NCI-H187 treated with DMSO at 0.1 percent for 48 hours (cell line): ENCODE results near the gene ALX3.
"Not testable (repeated sequence)": the region's sequence is repeated elsewhere in the genome, so short reads cannot be mapped to it uniquely, and the experiment has no call there.

Experiments used
- DNase-seq: peaks from one replicate; lab custom pipeline; 2025; lab: John Stamatoyannopoulos, UW

ALX3 gene

DNA sequence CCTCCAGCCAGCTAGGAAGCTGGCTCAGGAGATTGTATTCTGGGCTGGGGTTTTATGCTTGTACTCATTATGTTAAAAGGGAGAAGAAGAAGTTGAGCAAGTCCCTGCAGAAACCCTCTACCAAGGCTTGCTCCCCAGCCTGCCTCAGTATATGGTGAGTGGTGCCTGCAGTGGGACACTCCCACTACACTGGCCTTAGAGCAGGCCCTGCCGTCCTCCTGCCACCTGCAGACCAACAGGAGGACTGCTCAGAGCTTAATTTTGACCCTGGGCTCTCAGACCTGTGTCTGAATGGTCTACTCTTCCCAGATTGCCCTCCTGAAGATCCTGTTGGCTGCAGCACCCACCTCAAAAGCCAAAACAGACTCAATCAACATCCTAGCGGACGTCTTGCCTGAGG is 23.0 kb downstream of the ALX3 start:
- DNase-seq, result no peak

DNA sequence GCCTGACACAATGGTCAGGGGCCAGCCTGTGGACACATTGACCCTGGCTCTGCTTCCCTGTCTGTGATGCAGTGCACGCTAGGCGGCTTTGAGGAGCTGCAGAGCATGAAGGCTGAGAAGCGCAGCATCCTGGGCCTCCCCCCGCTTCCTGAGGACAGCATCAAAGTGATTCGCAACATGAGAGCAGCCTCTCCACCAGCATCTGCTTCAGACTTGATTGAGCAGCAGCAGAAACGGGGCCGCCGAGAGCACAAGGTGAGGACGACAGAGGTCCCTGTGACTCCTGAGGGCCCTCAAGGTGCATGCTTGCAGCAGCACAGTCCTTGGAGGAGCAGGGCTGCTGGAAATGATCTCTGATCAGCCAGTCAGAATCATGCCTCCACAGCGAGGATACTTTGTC is 27.5 kb downstream of the ALX3 start:
- DNase-seq, result no peak

DNA sequence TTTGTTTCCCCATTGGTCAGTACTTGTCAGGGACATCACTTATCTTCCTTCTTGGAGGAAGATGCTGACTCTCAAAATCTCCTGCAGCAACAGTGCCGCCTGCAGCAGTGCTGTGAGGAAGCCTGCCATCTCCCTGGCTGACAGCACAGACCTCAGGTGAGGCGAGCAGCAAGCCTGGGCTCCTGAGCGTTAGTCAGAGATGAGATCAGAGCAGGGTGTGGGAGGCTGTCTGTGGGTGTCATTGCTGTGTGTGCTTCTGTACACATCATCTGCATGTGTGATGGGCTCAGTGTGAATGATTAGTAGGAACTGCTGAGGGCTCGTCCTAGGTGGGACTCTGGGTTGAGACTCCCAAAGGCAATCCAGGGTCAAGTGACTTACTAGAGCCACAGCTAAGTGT is 29.9 kb downstream of the ALX3 start:
- DNase-seq, result no peak

DNA sequence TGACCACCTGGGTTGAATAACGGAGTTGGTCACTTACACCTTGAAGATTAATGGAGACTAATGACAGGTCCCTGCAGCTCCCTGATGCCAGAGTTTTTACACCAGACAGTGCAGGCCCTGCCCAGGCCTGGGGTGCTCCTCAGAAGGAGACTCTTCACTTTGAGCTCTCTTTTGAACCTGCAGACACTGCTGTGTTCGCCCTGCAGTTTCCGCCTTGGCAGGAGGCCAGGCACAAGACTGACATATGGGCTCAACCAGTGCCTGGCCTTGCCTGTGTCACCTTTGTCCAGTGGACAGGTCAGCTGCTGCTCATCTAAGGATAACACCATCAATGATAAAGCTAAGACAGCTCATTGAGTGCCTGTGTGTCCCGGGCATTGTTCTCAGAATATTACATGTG is 30.8 kb downstream of the ALX3 start:
- no peak for DNase-seq

DNA sequence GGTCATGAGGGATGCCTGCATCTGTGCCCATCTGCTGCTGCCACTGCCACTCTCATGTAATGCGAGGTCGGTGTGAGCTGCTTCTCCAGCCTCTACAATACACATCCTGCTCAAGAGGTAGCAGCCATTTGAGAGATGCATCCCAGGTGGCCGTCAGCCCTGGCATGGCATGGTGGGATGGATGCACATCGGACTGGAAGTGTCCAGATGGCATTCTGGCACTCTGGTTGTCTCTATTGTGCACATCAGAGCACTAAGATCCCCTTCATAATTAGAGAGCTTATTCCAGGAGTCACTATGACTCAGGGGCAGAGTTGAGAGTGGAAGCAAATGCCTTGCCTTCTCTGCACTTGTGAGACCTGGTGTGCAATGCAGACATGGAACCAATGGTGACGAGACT is 32.2 kb downstream of the ALX3 start:
- DNase-seq, result no peak

DNA sequence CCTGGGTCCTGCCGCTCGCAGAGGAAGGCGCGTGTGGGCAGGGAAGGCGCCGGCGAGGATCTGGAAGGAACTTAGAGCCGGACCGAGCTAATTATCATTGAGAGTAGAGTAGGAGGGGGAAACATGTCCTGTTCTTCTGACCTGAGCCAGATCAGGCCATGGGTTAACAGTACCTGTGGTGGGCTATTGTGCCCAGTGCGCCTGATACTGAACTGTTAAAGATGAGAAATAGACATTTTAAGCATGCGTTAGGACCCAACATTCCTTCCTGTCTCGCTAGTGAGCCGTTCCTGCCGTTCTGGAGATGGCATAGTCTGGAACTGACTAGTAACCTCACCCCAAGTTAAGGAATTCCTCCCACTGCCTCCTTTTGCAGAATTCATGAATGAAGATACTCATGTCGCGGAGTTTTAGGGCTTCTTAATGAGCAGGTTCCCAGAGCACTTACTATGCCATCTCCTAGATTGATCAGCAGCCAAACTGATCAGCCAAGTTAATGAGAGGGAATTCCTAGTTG is 35.2 kb downstream of the ALX3 start:
- DNase-seq, result no peak

DNA sequence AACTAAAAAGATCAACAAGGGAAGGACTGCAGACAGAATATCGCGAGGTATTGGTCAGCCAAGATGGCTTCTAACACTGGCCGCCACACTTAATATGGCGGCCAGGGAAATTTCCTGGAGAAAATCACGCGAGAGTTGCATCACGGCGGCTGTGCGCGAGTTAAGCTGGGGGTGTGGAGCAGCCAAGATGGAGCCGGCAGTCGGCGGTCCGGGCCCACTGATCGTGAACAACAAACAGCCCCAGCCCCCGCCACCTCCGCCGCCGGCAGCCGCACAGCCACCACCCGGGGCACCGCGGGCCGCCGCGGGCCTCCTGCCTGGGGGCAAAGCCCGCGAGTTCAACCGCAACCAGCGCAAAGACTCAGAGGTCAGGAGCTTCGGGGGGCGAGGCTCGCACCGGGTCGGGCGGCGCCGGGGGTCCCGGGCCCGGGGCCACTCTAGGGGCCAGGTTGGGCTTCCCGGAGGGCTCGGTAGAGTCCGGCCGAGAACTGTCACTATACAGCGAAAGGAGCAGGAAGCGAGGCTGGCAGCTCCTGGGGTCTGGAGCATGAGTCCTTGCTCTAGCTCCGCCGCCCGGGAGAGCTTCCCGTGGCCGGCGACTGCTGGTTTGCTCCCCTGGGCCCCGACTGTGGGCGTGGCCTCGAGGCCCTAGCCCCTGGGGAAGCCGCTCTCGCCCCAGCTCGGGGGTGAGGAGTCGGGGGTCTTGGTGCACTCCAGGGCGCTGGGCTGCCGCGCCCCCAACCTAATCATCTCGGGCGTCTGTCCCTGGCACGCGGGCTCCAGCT is 35.8 kb downstream of the ALX3 start, which contains the start of gene STRIP1:
STRIP1 (plus strand) TSS at position 174 of the 785 bp plus-strand sequence; CDS start at position 188, 14 bp downstream.
- DNase-seq, result peak; percentile 88

- no peak for DNase-seq
Measured at GRCh38 chr1:110034040-110034450, 36.4 kb downstream of the ALX3 start.

GRCh38 chr1:110033421-110033820 is 37.1 kb downstream of the ALX3 start:
- DNase-seq, result no peak

DNA sequence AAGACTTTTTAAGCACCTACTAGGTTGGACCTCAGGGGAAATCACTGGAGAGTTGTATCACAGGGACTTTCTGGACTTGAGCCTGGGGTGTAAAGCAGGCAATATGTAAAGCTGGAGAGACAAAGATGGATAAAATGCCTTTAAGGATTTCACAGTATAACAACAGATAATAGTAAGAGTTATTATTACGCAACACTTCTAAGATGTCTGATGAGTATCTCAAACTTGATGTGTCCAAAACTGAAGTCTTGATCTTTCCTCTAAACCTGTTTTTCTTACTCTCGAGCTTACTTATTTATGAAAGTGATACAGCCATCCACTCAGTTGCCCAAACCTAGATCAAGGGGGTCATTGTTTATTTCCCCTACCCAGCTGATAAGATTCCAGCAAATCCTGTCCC is 38.1 kb downstream of the ALX3 start:
- DNase-seq, result no peak

DNA sequence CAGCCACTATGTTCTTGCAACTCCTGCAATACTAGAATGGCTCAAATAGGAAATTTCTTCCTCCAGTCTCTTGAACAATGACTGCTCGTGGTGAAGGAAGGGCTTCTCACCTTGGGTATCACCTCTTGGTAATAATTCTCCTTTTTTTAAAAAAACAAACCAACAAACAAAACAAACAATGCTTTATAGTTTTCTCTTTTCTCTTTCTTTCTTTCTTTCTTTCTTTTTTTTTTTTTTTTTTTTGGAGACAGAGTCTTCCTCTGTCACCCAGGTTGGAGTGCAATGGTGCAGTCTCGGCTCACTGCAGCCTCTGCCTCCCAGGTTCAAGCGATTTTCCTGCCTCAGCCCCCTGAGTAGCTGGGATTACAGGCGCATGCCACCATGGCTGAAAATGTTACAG is 39.8 kb downstream of the ALX3 start:
- DNase-seq, result not testable (repeated sequence)

GRCh38 chr1:110024613-110025012 is 45.9 kb downstream of the ALX3 start:
- no peak for DNase-seq

- DNase-seq, result no peak
Measured at GRCh38 chr1:110021285-110021684, 49.2 kb downstream of the ALX3 start.

GRCh38 chr1:110019770-110020169 is 50.7 kb downstream of the ALX3 start:
- no peak for DNase-seq

- no peak for DNase-seq
Measured at GRCh38 chr1:110018396-110018795, 52.1 kb downstream of the ALX3 start.

GRCh38 chr1:110017792-110018191 is 52.7 kb downstream of the ALX3 start:
- DNase-seq, result no peak

GRCh38 chr1:110012100-110012780 is 58.2 kb downstream of the ALX3 start:
- no peak for DNase-seq

DNA sequence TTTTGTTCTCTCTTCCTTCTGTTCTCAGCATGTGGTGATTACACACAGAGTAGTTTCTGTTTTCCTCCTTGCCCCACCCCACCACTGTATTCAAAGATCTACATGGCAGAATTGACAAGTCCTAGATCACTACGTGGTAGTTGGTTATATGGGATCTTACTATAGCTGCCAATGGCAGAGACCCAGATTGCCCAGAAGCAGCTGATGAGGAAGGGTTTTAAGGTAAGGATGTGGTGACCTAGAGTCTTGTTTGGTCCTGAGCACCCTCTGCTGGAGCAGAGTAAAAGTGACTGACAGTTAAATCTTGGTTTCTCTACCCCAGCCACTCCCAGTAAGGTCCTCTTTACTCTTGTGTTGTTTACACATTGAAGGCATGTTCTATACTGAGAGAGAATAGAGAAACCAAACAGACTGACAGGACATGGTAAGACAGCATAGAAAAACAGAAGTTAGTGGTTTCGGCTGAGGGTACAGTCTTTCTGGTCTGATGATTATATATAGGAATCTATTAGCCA is 58.9 kb downstream of the ALX3 start:
- no peak for DNase-seq
